PC-9 (cell line): ENCODE measurements around the gene ERCC4.

Source experiments
- CTCF ChIP-seq: fragments of 200-600 bp; sonication (generic); conservative IDR thresholded peaks from 2 replicates; pipeline ENCODE4 v1.6.1; 2017; ENCODE audit warnings: mixed run types, antibody characterized with exemption, mild to moderate bottlenecking, moderate library complexity
- EZH2 ChIP-seq: fragments of 200-600 bp; sonication (generic); IDR thresholded peaks from 2 replicates; pipeline ENCODE4 v1.8.0; 2017; ENCODE audit warnings: antibody characterized with exemption, low read depth

GRCh38 chr16:13909872-13910303 lies 10.1 kb upstream of the ERCC4 start:
- TF ChIP-seq CTCF (no peak), EZH2 (no peak)
